Activated T-cell treated with anti-CD3 and anti-CD28 coated beads for 4 hours (primary cell): ENCODE measurements around the gene NKAIN1.
"Not testable (repeated sequence)": the region's sequence is repeated elsewhere in the genome, so short reads cannot be mapped to it uniquely, and the experiment has no call there.

Source experiments
- DNase-seq: peaks from one replicate; pipeline ENCODE4 v3.0.0-alpha.2; 2020

Gene NKAIN1

DNA sequence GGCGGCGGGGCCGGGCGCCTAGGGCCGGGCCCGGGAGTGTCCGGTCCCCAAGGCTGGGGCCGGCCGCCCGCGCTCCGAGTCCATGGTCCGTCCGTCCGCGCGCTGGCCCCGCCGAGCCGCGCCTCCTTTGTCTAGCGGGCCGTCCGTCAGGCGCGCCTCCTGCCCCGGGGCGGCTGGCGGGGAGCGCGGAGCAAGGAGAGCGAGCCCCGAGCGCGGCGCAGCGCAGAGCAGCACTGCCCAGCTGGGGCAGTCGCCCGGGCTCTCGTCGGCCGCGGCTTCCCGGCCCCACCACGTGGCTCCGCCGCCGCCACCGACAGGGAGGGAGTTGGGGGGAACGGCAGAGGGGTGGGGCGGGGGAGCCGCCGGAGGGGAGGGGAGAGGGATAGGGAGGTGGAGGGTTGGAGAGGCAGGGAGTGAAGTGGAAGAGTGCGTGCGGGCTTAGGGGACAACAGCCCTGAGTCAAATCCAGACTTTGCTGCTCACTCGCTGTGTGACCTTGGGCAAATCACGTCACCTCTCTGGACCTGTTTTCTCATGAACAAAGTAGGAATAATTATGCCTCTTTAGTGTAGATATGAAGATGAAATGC lies at the start of gene NKAIN1:
Gene NKAIN1, minus strand, starts transcription at position 235 of the 589 bp plus-strand sequence. CDS start 340 bp downstream, outside the sequence.
- DNase-seq, result no peak

DNA sequence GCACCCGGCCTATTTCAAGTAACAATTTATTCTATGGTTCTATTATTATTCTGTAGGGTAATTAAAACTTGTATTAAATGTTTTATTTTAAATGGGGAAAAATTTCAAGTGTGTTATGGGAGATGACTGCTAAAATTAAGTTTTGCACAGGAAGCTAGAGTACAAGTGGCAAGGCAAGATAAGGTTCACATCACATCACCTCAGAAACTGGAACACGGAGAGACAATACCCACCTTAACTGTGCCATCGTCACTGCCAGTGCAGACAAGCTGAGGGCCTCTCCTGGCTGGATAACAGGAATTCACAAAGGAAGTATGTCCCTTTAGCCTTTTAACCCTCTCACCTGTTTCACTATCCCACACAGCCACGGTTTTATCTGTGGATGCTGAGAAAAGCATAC lies 49.3 kb upstream of the NKAIN1 start:
- no peak for DNase-seq

DNA sequence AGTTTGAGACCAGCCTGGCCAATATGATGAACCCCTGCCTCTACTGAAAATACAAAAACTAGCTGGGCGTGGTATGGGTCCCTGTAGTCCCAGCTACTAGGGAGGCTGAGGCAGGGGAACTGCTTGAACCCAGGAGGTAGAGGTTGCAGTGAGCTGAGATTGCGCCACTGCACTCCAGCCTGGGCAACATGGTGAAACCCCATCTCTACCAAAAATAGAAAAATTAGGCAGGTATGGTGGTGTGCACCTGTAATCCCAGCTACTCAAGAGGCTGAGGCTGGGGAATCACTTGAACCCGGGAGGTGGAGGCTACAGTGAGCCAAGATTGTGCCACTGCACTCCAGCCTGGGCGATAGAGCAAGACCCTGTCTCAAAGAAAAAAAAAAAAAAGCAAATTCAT lies 48.1 kb upstream of the NKAIN1 start:
- DNase-seq, result not testable (repeated sequence)

DNA sequence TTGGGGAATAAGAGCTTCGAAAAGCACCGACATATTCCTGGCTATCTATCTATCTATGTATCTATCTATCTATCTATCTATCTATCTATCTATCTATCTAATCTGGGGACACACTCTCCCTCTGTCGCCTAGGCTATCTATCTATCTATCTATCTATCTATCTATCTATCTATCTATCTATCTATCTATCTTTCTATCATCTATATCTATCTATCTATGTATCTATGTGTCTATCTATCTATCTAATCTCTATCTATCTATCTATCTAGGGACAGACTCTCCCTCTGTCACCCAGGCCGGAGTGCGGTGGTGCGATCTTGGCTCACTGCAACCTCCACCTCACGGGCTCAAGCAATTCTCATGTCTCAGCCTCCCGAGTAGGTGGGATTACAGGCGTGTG lies 42.7 kb upstream of the NKAIN1 start:
- not testable (repeated sequence) for DNase-seq

DNA sequence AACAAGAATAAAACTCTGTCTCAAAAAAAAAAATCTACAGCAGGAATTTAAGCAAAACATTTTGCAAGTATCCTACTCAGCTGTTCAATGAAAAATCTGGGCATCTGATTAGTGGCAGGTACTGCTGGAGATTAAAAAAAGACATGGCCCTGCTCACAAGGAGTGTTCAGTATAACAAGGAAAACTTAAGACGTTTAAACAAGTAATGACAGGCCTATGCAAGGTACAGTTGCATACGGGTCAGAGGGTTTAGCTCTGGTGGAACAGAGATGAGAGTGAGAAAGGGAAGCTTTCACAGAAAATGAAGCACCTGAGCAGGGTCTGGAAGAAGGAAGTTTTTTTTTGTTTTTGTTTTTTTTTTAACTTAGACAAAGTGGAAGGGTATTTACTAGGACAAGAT lies 33.9 kb upstream of the NKAIN1 start:
- no peak for DNase-seq

DNA sequence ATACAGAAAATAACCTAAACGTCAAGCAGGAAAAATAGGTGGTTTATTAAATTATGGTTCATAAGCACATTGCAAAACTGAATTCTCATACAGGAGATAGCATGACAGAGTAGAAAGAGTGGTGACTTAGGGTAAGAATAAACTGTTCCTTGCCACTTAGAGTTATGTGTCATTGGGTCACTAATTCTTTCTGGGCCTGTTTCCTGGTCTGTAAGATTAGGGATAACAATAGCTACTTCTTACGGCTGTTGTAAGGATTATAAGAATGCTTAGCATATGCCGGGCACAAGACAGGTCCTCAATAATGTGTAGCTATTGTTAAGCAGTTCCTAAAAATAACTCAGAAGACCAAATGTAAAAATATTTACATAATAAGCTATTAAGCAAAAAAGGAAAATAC lies 32.7 kb upstream of the NKAIN1 start:
- DNase-seq, result no peak

DNA sequence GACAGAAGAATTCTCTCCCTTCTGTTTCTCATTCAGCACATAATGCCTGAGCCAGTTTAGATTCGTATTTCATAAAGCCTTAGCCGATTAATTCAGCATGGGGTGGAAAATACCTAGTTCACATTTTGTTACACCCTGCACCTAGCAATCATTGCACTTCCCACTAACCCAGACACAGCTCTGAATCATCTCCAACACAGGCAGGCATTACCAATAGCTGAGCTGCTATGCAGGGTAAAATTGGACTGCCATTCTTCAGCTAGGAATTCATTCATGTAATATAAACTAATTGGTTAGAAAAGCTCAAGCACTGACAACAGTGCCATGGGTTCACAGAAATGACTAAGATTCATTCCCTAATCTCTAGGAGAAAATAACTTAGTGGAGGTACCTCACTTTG lies 26.9 kb upstream of the NKAIN1 start:
- DNase-seq, result no peak

DNA sequence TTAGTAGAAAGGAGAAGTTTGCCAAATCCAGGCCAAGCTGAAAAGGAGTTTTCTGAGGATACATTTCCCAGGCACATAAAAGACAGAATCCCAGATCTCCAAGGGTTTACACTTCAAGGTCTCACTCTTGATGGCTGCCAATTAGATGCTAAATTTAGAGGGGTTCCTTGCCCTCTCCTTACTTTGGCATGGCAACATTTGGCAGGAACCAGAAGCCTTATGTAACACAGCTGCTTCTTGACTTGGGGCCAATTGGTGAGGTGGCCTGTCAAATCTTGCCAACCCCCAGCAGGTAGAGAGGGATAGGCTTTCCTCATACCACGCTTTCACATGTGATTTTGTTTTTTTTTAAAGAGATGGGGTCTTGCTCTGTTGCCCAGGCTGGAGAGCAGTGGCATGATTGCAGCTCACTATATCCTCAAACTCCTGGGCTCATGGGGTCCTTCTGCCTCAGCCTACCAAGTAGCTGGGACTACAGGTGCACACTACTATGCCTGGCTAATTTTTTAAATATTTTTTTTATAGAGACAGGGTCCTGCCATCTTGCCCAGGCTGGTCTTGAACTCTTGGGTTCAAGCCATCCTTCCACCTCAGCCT lies 25.2 kb upstream of the NKAIN1 start:
- DNase-seq, result no peak

DNA sequence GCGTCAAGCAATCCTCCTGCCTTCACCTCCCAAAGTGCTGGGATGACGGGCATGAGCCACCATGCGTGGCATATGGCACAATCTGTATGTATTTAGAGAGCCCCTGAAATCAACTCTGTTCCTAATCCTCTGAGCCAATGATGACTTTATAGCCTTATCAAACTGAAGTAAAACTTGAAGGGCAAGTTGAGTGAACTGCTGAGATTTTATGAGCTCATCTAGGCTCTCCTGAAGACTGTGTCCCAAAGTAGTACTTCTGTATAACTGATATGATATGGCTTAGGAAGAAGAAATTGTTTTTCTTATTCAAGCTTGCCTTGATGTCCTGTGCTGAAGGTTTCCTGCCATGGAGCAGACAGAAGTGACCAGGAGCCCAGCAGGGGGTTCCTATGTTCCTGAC lies 23.7 kb upstream of the NKAIN1 start:
- no peak for DNase-seq

DNA sequence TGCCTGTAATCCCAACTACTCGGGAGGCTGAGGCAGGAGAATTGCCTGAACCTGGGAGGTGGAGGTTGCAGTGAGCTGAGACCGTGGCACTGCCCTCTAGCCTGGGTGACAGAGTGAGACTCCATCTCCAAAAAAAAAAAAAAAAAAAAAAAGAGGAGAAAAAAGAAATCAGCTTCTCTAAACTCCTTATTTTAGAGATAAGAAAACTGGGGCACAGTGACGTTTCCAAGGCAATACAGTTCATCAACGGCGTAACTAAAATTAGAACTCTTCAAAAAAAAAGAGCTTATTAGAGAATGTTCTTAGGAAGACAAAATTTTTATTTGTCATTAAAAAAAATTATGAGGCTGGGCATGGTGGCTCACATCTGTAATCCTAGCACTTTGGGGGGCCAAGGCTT lies 22.7 kb upstream of the NKAIN1 start:
- not testable (repeated sequence) for DNase-seq

DNA sequence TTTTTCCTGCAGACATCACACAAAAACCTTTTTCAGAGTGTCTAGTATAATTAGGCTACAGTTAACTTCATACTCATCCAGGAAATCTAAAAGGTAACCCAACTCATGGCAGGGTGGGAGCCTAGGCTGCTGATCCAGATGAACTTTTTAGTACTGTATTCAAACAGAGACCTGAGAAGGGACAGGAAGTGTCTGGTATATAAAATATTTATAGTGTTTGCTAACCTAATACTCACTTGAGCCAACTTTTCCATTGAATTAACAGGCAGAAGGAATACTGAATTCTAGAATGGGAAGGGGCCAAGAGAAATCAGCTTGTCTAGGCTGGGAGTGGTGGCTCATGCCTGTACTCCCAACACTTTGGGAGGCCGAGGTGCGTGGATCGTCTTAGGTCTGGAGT lies 22.2 kb upstream of the NKAIN1 start:
- no peak for DNase-seq

DNA sequence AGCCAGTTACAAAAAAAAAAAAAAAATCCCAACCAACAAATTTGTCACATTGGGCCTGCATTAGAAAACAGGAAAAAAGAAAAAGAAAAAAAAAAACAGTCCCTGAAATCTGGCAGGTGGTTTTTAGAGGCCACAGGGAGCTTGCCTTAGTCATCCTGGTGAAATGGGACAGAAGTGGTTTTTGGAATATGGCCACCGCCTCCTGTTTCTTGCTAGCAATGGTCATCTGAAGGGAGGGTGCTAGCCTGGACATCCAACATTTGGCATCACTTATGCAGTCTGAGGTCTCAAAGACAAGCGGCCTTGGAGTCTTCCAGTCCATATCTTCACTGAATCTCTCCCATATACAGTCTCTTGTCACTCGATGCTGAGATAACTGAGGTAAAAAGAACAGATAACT lies 20.1 kb upstream of the NKAIN1 start:
- DNase-seq, result no peak

DNA sequence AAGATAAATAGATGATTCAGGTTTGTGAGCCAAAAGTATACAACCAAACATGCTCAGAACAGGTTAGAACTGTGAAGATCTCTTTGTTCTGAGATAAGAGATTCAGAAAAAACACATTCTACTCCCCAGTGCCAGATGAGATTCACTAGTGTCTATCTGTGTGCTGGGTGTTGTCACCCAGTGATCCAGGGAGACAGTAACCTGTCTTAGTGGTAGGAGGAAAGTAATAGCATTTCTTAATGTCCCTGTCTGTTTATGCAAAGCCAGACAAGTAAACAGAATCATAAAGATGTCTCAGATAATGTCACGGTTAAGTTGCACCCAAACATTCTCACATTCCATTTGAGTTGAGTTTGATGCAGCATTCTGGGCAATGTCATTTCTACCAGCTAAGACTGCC lies 18.9 kb upstream of the NKAIN1 start:
- no peak for DNase-seq

DNA sequence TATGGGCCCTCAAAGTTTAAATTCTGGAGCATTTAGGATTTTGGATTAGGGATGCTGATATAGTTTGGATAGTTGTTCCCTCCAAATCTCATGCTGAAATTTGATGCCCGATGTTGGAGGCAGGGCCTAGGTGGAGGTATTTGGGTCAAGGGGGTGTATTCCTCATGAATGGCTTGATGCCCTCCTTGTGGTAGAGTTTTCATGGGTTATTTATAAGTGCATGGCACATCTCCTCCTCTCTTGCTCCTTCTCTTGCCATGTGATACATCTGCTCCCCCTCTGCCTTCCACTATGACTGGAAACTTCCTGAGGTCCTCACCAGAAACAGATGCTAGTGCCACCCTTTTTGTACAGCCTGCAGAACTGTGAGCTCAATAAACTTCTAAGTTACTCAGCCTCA lies 17.5 kb upstream of the NKAIN1 start:
- DNase-seq, result no peak

DNA sequence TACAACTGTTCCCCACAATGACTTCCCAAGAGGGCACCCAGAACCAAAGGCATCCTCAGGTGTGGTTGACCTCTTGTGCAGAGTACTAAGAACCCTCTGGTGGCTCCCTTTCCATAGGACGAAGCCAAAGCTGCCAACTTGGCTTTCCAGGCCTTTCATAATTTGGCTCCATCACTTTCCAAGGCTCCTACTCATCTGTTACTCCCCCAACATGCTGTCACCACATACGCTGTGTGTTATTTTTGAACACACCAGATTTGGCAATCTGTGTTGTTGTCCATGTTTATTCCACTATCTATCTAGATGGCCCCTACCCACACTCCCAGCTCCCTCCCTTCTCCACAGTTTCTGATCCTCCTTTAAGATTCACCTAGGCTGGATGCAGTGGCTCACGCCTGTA lies 10.2 kb upstream of the NKAIN1 start:
- no peak for DNase-seq

DNA sequence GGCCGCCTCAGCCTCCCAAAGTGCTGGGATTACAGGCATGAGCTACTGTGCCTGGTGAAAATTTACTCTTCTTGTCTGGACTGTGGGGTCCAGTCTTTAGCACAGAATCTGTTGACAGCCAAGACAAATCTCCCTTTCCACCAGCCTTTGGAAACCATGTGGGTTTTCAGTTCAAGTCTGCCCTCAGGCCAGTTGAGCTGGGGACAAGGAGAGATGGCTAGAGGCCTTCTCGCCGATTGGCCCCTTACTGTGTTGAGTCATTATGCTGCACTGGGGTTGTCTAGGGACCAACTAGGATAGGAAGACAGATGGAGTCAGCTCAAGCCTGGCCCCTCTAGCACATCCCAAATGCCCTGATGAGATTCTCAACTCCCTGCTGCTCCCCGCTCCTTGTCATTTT lies 8.6 kb upstream of the NKAIN1 start:
- DNase-seq, result no peak

DNA sequence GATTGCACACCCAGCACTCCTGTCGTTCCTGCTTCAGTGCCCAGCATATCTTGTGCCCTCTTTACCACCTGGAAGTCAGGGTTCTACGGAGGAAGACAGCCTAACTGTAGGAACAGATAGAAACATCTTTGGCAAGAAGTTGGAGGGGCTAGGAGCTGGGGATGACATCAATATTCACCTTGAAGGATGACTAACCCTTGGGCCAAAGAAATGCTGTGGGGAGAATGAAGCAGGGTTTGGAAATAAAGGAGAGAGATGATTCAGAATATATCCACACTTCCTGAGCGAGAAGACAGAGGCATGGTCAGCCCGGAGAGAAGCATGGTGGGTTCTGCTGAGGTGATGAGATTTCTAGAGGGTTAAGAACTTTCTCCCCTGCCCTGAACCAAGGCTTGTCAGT lies 4.6 kb upstream of the NKAIN1 start:
- DNase-seq, result no peak

DNA sequence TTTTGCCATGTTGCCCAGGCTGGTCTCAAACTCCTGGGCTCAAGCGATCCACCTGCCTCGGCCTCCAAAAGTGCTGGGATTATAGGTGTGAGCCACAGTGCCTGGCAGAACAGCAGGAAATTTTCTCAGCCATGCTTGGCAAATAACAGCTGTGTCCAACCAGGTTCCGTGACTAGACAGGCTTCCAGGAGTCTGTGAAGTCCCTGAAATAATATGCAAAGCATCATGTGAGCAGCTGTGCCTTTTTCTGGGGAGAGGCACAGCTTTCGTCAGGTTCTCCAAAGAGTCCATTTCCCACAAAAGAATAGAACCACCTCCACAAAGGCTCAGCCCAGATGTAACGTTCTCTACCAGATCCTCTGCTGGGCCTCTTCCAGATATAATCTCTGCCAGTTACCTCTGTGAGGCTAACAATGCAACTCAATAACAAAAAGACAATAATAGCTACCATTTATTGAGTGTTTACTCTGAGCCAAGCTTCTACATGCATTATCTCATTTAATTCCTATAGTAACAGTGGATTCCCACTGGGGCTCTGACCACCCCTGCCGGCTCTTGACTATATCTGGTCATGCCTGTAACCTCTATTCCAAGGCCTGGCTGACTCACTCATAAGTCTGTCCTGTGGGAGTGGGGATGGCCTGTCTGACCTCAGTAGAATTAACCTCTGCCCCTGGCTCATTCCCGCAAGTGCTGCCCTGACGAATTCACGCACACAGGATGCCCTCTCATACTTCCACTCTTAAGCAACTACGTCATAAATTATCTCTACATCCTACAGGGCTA lies 4.0 kb upstream of the NKAIN1 start:
- DNase-seq, result no peak

DNA sequence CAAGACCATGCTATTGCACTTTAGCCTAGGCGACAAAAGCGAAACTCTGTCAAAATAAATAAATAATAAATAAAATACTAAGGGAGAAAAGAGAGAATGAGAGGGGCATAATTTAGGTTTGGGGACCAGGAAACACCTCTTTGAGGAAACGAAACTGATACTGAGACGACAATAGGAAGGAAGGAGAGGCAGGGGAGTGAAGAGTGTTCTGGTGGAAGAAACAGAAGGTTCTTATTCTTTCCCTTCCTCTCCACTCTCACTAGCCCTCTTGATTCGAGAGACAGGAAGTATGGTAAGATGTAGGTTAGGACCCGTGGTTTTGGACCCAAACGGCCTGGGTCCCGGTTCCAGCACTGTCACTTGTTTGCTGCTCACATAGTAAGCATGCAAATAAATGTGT lies 1.6 kb upstream of the NKAIN1 start:
- DNase-seq, result no peak

DNA sequence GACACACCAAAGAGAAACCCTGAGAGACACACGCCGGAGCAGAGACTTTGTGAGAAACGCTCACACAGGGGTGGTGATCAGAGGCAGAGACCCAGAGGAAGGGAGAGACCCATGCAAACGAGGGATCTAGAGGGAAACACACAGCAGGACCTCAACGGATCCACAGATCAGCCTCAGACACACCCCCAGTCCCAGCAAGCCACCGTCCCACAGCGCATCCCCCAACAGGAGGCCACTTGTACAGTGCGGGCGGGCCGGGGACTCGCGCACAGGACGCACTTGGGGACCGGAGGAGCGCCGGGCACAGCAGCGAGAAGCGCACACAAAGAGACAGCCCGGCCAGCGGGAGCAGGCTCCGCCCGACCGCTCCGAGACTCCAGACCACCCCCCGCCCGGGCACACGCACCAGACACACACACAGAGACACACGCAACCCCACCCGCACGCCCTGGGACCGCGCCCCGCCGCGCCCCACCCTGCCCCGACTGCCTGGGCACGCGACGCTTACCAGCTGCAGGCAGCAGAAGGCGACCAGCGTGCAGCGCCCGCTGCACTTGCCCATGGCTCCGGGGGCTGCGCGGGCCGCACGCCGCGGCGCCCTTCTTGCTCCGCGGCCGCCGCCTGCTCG lies 587 bp downstream of the NKAIN1 start:
- no peak for DNase-seq

DNA sequence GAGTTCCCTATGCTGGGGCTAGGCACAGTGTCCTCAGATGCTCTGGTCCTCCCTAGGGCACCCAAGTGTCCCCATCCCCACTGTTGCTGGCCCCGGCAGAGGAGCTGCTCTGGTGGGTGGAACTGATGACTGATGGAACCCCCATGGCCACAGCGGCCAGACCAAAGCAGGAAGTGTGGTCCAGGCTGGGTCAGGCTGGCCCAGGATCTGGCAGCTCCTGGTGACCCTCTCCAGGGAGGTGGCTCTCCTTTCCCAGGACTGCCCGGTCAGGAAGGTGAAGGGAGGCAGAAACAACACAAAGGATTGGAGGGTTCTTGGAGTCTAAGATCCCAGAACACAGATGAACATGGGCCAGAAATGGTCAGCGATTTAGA lies 1.1 kb downstream of the NKAIN1 start:
- no peak for DNase-seq

DNA sequence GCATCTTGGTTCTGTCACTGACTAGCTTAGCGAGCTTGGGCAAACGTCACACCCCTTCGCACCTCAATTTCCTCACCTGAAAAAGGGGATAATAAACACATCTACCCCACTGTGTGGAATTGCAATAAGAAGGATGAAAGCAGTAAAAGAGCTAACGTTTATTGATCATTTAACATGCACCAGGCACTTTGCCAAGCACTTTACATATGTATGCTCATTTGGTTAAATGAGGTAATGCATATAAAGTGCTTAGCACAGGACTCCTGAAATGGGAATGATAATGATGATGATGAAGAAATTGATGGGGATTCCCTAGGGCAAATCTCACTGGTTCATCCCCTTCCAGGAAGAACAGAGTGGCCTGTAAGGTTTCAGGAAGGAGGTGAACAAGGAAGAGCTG lies 4.8 kb downstream of the NKAIN1 start:
- DNase-seq, result no peak

DNA sequence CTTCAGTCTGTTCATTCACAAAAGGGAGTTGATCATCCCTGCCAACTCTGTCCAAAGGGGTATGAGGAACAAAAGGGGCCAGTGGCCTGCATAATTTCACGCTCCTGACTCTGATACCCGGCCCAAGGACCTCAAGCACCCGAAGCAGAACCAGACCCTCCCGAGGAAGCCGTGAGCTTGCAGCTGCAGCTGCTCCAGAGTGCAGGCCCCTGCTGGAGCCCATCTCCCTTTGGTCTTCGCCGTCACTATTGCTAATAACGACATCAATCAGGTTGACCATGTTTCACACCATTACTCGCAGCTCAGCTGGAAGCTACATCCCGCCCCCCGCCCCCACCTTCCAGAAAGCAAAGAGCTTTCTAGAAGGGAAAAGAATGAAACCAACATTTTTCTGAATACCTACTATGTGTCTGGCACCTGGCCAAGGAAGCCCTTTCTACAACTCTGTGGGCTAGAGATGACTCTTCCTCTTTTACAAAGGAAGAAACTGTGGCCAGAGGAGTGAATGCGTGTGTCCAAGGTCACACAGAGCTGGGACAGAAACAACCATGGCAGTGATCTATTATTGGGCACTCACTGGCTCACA lies 5.5 kb downstream of the NKAIN1 start:
- no peak for DNase-seq

DNA sequence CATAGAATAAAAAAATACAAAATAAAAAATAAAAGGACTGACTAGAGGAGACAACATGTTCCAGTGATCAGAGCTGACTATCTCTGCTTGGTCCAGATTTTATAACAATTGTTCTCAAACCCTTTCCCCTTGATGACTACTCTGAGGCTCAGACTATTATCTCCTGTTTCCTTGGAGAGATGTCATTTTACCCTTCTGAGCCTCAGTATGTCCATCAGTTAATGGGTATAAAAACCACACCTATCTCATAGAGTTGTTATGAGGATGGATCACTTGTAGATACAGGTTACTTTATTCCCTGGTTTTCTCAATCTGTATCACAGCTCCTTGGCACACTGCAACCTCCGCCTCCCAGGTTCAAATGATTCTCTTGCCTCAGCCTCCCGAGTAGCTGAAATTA lies 7.0 kb downstream of the NKAIN1 start:
- DNase-seq, result no peak
